Measurements from ENCODE around the gene PPP1R9B.

PPP1R9B gene

GRCh38 chr17:50162466-50163254 lies 12.2 kb upstream of the PPP1R9B start:
- no peak for DNase-seq (ENCODE audit: extremely low read depth, low read depth)
- TF ChIP-seq, protein P1, sequence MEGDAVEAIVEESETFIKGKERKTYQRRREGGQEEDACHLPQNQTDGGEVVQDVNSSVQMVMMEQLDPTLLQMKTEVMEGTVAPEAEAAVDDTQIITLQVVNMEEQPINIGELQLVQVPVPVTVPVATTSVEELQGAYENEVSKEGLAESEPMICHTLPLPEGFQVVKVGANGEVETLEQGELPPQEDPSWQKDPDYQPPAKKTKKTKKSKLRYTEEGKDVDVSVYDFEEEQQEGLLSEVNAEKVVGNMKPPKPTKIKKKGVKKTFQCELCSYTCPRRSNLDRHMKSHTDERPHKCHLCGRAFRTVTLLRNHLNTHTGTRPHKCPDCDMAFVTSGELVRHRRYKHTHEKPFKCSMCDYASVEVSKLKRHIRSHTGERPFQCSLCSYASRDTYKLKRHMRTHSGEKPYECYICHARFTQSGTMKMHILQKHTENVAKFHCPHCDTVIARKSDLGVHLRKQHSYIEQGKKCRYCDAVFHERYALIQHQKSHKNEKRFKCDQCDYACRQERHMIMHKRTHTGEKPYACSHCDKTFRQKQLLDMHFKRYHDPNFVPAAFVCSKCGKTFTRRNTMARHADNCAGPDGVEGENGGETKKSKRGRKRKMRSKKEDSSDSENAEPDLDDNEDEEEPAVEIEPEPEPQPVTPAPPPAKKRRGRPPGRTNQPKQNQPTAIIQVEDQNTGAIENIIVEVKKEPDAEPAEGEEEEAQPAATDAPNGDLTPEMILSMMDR (IDR thresholded peaks at IDR 0.05; ENCODE audit: low read depth, low read length), result no peak

DNA sequence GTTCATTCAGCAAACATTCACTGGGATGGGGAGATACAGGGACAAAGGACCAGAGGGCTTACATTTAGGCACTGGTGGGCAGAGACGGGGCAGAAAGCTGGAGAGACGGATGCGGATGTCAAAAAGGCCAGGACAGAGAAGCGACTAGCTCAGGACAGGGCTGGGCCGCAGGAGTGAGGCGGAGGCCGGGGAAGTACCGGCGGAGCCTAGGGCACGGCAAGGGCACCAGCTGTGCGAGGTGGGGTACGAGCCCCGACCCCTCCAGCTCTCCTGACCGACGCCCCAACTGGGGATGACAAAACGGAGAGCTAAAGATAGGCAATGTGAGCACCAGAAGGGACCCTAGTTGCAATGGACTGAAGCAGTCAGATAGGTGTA lies 11.4 kb upstream of the PPP1R9B start:
- no peak for DNase-seq (ENCODE audit: extremely low read depth, low read depth)

GRCh38 chr17:50161023-50161910 lies 10.8 kb upstream of the PPP1R9B start:
- peak; percentile 73 for DNase-seq (ENCODE audit: extremely low read depth, low read depth)
- TF ChIP-seq, protein P1 (IDR thresholded peaks at IDR 0.05; ENCODE audit: low read depth, low read length), result peak; percentile 83

More for the DNA sequence above, 11.4 kb upstream of the PPP1R9B start:
- TF ChIP-seq, protein P1 (IDR thresholded peaks at IDR 0.05; ENCODE audit: low read depth, low read length), result no peak

GRCh38 chr17:50157891-50158290 lies 7.4 kb upstream of the PPP1R9B start:
- DNase-seq (ENCODE audit: extremely low read depth, low read depth), result no peak
- TF ChIP-seq, protein P1 (IDR thresholded peaks at IDR 0.05; ENCODE audit: low read depth, low read length), result no peak

DNA sequence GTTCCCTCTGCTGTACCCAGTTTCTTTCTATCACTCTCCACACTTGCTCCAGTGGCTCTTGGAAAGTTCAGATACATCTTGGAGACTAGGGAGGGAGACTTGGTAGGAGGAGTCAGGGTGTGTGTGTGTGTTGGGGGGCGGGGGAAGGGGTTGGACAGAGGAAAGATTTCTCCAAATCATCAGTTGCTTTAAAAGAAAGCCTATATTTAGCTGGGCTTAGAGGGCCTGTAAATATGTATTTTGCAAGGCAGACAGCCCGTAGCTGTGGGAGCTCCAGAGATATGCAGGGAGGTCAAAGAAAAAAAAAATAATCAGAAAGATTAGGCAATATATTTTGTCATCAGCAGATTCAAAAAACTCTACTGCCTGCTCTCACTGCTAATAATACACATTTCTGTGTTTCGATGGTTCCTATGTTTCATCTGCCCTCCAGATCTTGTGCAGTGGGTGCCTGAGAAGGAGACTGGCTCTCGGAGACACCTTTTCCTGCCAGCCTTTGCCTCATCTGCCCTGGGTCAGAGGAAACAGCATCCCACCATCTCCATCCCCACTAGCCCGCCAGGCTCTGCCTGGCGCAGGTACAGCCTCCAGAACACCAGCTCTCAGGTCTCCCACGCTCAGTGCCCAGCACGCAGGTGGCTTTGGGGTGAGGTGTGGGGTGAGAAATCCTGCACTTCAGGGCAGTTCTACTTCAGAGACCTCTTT lies 4.8 kb upstream of the PPP1R9B start:
- TF ChIP-seq, protein P1 (IDR thresholded peaks at IDR 0.05; ENCODE audit: low read depth, low read length), result no peak
- DNase-seq (ENCODE audit: extremely low read depth, low read depth), result peak; percentile 49

- TF ChIP-seq, protein P1 (IDR thresholded peaks at IDR 0.05; ENCODE audit: low read depth, low read length), result no peak
- no peak for DNase-seq (ENCODE audit: extremely low read depth, low read depth)
These were observed 4.1 kb upstream of the PPP1R9B start for GRCh38 chr17:50154604-50155003.
